OCI-LY1 (cell line): ENCODE measurements around the gene CCBE1.

Source experiments
- EZH2 ChIP-seq: fragments of 200-600 bp; sonication (generic), shearing (Covaris generic); IDR thresholded peaks from 2 replicates; pipeline ENCODE4 v1.8.0; 2017; ENCODE audit warnings: borderline replicate concordance, mixed run types, mild to moderate bottlenecking, antibody characterized with exemption, low read length, moderate library complexity, mixed read lengths
- TF ChIP-seq, protein P1 (sequence below): fragments of 200-600 bp; sonication (generic), shearing (Covaris generic); IDR thresholded peaks from 2 replicates; pipeline ENCODE4 v1.5.1; 2017; ENCODE audit warnings: mild to moderate bottlenecking, antibody characterized with exemption, low read length, moderate library complexity, mixed read lengths

DNA sequence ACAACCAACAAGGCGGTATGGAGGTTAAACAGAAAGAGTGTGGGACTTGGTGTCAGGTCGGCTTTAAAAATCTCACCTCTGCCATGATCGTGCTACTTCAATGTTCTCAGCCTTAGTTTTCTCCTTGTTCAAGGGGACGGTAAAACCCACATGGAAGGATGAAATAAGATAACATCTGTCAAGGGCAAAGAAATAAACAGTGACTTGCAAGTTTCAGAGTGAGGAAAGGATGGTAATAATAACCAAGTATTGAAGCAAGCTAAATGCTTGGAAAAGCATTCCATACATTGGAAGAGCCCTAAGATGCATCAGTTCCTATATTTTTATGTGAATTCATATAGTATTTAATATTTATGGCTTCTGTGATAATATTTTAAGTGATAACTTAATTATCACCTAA lies 308.4 kb downstream of the CCBE1 start:
- TF ChIP-seq, protein P1, sequence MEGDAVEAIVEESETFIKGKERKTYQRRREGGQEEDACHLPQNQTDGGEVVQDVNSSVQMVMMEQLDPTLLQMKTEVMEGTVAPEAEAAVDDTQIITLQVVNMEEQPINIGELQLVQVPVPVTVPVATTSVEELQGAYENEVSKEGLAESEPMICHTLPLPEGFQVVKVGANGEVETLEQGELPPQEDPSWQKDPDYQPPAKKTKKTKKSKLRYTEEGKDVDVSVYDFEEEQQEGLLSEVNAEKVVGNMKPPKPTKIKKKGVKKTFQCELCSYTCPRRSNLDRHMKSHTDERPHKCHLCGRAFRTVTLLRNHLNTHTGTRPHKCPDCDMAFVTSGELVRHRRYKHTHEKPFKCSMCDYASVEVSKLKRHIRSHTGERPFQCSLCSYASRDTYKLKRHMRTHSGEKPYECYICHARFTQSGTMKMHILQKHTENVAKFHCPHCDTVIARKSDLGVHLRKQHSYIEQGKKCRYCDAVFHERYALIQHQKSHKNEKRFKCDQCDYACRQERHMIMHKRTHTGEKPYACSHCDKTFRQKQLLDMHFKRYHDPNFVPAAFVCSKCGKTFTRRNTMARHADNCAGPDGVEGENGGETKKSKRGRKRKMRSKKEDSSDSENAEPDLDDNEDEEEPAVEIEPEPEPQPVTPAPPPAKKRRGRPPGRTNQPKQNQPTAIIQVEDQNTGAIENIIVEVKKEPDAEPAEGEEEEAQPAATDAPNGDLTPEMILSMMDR = no peak
- TF ChIP-seq EZH2 = no peak
